WTC11 (cell line): Measurements from ENCODE around the gene OGFR. TPM values are rescaled to one million over a fixed set of nuclear protein-coding genes. Genes with fewer than 3 reads are reported as not detected.

Experiments used
- ATAC-seq: fragments of 200-7000 bp; cut with Tn5 transposase; 2 replicates; pipeline ENCODE4 v1.10.0; 2021; ENCODE audit warnings: mild to moderate bottlenecking, moderate library complexity
- CTCF ChIA-PET: fragments of 300-600 bp; sonication (Branson Sonifier 250); formaldehyde crosslinking; loops from one replicate; lab custom pipeline; 2021; ENCODE audit warnings: antibody characterized with exemption; lab: Charles Lee
- POLR2A ChIA-PET: fragments of 350-600 bp; sonication (Branson Sonifier 250); formaldehyde crosslinking; loops from one replicate; lab custom pipeline; 2021; ENCODE audit warnings: antibody characterized with exemption; lab: Charles Lee
- DNase-seq: peaks from one replicate; pipeline ENCODE4 v3.0.0; 2021; ENCODE audit warnings: low spot score
- H3K27ac Mint-ChIP-seq: 2 replicates; pipeline ENCODE4 v1.8.0; 2021; ENCODE audit warnings: mixed read lengths
- H3K27me3 Mint-ChIP-seq: 2 replicates; pipeline ENCODE4 v1.8.0; 2021; ENCODE audit warnings: low read depth, mild to moderate bottlenecking, moderate library complexity, mixed read lengths
- H3K36me3 Mint-ChIP-seq: 2 replicates; pipeline ENCODE4 v1.8.0; 2021; ENCODE audit warnings: mixed read lengths
- H3K4me1 Mint-ChIP-seq: 2 replicates; pipeline ENCODE4 v1.8.0; 2022; ENCODE audit warnings: mixed read lengths
- H3K4me3 Mint-ChIP-seq: 2 replicates; pipeline ENCODE4 v1.8.0; 2021; ENCODE audit warnings: mild to moderate bottlenecking, moderate library complexity, mixed read lengths
- H3K9me3 Mint-ChIP-seq: 2 replicates; pipeline ENCODE4 v1.8.0; 2021; ENCODE audit warnings: mixed read lengths
- GRHL2 ChIP-seq: fragments of 250-450 bp; sonication (Bioruptor Pico); IDR thresholded peaks from 2 replicates; pipeline ENCODE4 v1.8.0; 2022; ENCODE audit warnings: mild to moderate bottlenecking, moderate library complexity; ENCODE audit not compliant: insufficient replicate concordance, severe bottlenecking
- KAT7 ChIP-seq: sonication (generic); formaldehyde crosslinking; IDR thresholded peaks from 2 replicates; pipeline ENCODE4 v1.8.1; 2023; ENCODE audit warnings: missing genetic modification reagents, mild to moderate bottlenecking, borderline replicate concordance
- MXD4 ChIP-seq: fragments of 250-450 bp; sonication (Bioruptor Pico); IDR thresholded peaks from 2 replicates; pipeline ENCODE4 v1.8.0; 2021; ENCODE audit warnings: mild to moderate bottlenecking, moderate library complexity, borderline replicate concordance
- NFE2L1 ChIP-seq: sonication (generic); formaldehyde crosslinking; IDR thresholded peaks from 2 replicates; pipeline ENCODE4 v1.8.1; 2023; ENCODE audit warnings: missing genetic modification reagents
- NFYB ChIP-seq: sonication (generic); formaldehyde crosslinking; conservative IDR thresholded peaks from 2 replicates; pipeline ENCODE4 v1.8.0; 2022; ENCODE audit warnings: low read depth, missing genetic modification reagents
- NR2C2 ChIP-seq: sonication (generic); formaldehyde crosslinking; IDR thresholded peaks from 2 replicates; pipeline ENCODE4 v1.8.0; 2022; ENCODE audit warnings: mild to moderate bottlenecking, missing genetic modification reagents
- NR3C1 ChIP-seq: sonication (generic); formaldehyde crosslinking; conservative IDR thresholded peaks from 2 replicates; pipeline ENCODE4 v1.8.1; 2023; ENCODE audit warnings: low read depth, mild to moderate bottlenecking, missing genetic modification reagents
- PRRX2 ChIP-seq: fragments of 250-450 bp; sonication (Bioruptor Pico); IDR thresholded peaks from 2 replicates; pipeline ENCODE4 v1.8.0; 2021; ENCODE audit warnings: mild to moderate bottlenecking
- SOX15 ChIP-seq: fragments of 250-450 bp; sonication (Bioruptor Pico); IDR thresholded peaks from 2 replicates; pipeline ENCODE4 v1.9.0; 2021; ENCODE audit warnings: mild to moderate bottlenecking
- TEAD1 ChIP-seq: sonication (generic); formaldehyde crosslinking; IDR thresholded peaks from 2 replicates; pipeline ENCODE4 v1.8.0; 2022; ENCODE audit warnings: mild to moderate bottlenecking, missing genetic modification reagents
- TEAD4 ChIP-seq: sonication (generic); formaldehyde crosslinking; IDR thresholded peaks from 2 replicates; pipeline ENCODE4 v1.8.0; 2022; ENCODE audit warnings: mild to moderate bottlenecking, missing genetic modification reagents
- ZBTB21 ChIP-seq: sonication (generic); formaldehyde crosslinking; IDR thresholded peaks from 2 replicates; pipeline ENCODE4 v1.8.1; 2023; ENCODE audit warnings: mild to moderate bottlenecking, missing genetic modification reagents, borderline replicate concordance
- ZNF232 ChIP-seq: sonication (generic); formaldehyde crosslinking; IDR thresholded peaks from 2 replicates; pipeline ENCODE4 v1.8.0; 2022; ENCODE audit warnings: mild to moderate bottlenecking, missing genetic modification reagents
- total RNA-seq: library from RNA; stranded (reverse); gene quantifications from 3 replicates; pipeline ENCODE4 v1.2.3, GENCODE V29; 2021
- TF ChIP-seq, protein P1 (sequence below): sonication (generic); formaldehyde crosslinking; conservative IDR thresholded peaks from 2 replicates; pipeline ENCODE4 v1.8.1; 2022; ENCODE audit warnings: mild to moderate bottlenecking, missing genetic modification reagents
- TF ChIP-seq, protein P2 (sequence below): sonication (generic); formaldehyde crosslinking; conservative IDR thresholded peaks from 2 replicates; pipeline ENCODE4 v1.8.1; 2023; ENCODE audit warnings: mild to moderate bottlenecking, low read depth, missing genetic modification reagents, moderate library complexity
- TF ChIP-seq, protein P3 (sequence below): sonication (generic); formaldehyde crosslinking; IDR thresholded peaks from 2 replicates; pipeline ENCODE4 v1.8.1; 2023; ENCODE audit warnings: mild to moderate bottlenecking, missing genetic modification reagents, moderate library complexity
- TF ChIP-seq, protein P4 (sequence below): fragments of 200-600 bp; IDR thresholded peaks from 2 replicates; pipeline ENCODE4 v1.8.0; 2022; ENCODE audit warnings: antibody characterized with exemption
- TF ChIP-seq, protein P5 (sequence below): sonication (generic); formaldehyde crosslinking; IDR thresholded peaks from 2 replicates; pipeline ENCODE4 v1.8.1; 2022; ENCODE audit warnings: low read depth, missing genetic modification reagents, borderline replicate concordance
- TF ChIP-seq, protein P6 (sequence below): sonication (generic); formaldehyde crosslinking; IDR thresholded peaks from 2 replicates; pipeline ENCODE4 v1.8.0; 2023; ENCODE audit warnings: missing genetic modification reagents, mild to moderate bottlenecking, borderline replicate concordance

OGFR gene
- total RNA-seq, 1 experiment from 2014 or later: 43.3 TPM

DNA sequence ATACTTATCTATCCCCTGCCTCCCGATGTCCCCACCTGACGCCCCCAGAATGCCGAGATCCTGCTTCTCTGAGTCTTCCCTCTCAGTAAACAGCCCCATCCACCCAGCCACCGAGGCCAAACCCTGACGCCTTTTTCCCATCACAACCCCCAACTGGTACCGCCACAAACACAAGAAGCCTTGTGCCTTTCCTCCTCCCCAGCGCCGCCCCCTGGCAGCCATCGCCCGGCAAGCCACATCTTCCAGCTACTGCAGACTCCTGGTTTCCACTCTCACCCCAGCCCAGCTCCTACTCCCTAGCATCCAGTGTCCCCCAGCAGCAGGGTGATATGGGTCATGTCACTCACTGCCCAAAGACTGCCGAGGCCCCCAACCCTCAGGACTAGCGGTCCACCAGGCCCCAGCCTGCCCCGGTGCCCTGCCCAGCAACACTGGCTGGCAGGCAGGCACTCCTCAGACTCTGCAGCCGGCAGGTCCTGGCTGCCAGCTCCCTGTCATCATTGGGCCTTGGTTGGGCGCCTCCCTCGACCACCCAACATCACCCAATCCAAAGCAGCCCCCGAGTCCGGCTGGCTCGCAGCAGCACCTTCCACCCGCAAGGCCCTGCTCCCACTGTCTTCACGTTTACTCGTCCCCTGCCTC lies 45.8 kb downstream of the OGFR start:
- no peaks in the 10 kb centered on the region for H3K27me3 Mint-ChIP-seq
- POLR2A ChIA-PET: interaction anchor here (0.6 to 0.9 kb wide), 2 partner anchors 35 to 70 kb away, joined by 3 read pairs; no protein-coding TSS in a partner anchor
- H3K27ac Mint-ChIP-seq: peak overlapping the region; percentile 58
- DNase-seq: peak; percentile 44
- ATAC-seq: peak; percentile 56; the same call in 1 of the 2 replicates
- no peaks in the 10 kb centered on the region for H3K4me1 Mint-ChIP-seq
- H3K4me3 Mint-ChIP-seq: no peak overlapping the region
- H3K36me3 Mint-ChIP-seq: peaks cover 52% of the 10 kb centered on the region
- no peaks in the 10 kb centered on the region for H3K9me3 Mint-ChIP-seq
- TF ChIP-seq, protein P1, sequence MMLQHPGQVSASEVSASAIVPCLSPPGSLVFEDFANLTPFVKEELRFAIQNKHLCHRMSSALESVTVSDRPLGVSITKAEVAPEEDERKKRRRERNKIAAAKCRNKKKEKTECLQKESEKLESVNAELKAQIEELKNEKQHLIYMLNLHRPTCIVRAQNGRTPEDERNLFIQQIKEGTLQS (CRISPR knock-in tag): no peak
- no peak for TF ChIP-seq KAT7 (CRISPR knock-in tag)
- TF ChIP-seq NFE2L1 (CRISPR knock-in tag): no peak
- TF ChIP-seq, protein P2, sequence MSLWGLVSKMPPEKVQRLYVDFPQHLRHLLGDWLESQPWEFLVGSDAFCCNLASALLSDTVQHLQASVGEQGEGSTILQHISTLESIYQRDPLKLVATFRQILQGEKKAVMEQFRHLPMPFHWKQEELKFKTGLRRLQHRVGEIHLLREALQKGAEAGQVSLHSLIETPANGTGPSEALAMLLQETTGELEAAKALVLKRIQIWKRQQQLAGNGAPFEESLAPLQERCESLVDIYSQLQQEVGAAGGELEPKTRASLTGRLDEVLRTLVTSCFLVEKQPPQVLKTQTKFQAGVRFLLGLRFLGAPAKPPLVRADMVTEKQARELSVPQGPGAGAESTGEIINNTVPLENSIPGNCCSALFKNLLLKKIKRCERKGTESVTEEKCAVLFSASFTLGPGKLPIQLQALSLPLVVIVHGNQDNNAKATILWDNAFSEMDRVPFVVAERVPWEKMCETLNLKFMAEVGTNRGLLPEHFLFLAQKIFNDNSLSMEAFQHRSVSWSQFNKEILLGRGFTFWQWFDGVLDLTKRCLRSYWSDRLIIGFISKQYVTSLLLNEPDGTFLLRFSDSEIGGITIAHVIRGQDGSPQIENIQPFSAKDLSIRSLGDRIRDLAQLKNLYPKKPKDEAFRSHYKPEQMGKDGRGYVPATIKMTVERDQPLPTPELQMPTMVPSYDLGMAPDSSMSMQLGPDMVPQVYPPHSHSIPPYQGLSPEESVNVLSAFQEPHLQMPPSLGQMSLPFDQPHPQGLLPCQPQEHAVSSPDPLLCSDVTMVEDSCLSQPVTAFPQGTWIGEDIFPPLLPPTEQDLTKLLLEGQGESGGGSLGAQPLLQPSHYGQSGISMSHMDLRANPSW (CRISPR knock-in tag): no peak
- no peak for TF ChIP-seq NR3C1 (CRISPR knock-in tag)
- no peak for TF ChIP-seq TEAD1 (CRISPR knock-in tag)
- TF ChIP-seq SOX15 (CRISPR knock-in tag): no peak
- TF ChIP-seq NFYB (CRISPR knock-in tag): no peak
- TF ChIP-seq, protein P3, sequence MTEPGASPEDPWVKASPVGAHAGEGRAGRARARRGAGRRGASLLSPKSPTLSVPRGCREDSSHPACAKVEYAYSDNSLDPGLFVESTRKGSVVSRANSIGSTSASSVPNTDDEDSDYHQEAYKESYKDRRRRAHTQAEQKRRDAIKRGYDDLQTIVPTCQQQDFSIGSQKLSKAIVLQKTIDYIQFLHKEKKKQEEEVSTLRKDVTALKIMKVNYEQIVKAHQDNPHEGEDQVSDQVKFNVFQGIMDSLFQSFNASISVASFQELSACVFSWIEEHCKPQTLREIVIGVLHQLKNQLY (CRISPR knock-in tag): no peak
- TF ChIP-seq PRRX2 (CRISPR knock-in tag): no peak
- no peak for TF ChIP-seq MXD4 (CRISPR knock-in tag)
- TF ChIP-seq NR2C2: no peak
- TF ChIP-seq, protein P4, sequence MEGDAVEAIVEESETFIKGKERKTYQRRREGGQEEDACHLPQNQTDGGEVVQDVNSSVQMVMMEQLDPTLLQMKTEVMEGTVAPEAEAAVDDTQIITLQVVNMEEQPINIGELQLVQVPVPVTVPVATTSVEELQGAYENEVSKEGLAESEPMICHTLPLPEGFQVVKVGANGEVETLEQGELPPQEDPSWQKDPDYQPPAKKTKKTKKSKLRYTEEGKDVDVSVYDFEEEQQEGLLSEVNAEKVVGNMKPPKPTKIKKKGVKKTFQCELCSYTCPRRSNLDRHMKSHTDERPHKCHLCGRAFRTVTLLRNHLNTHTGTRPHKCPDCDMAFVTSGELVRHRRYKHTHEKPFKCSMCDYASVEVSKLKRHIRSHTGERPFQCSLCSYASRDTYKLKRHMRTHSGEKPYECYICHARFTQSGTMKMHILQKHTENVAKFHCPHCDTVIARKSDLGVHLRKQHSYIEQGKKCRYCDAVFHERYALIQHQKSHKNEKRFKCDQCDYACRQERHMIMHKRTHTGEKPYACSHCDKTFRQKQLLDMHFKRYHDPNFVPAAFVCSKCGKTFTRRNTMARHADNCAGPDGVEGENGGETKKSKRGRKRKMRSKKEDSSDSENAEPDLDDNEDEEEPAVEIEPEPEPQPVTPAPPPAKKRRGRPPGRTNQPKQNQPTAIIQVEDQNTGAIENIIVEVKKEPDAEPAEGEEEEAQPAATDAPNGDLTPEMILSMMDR: no peak
- TF ChIP-seq ZBTB21 (CRISPR knock-in tag): no peak
- CTCF ChIA-PET: interaction anchor here (0.7 to 1.0 kb wide), 3 partner anchors 28 to 57 kb away, joined by 3 to 5 read pairs (median 4); partner anchors contain the start of gene COL9A3

DNA sequence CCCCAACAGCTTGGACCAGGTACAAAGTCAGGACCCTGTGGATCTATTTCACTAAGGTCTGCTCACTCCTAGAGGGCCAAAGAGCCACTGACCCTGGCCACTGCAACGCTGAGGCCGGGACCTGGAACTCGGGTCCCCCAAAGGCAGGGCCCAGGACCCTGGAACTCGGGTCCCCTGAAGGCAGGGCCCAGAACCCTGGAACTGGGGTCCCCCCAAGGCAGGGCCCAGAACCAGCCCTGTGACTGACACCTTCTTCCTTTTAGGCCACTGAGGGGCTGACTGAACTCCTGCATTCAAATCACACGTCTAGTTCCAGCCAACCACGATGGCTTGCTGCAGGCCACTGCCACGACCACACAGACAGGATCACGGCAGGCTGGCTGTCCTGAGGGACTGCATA lies 47.6 kb downstream of the OGFR start:
- ATAC-seq (no peak), DNase-seq (no peak)
- peaks cover 46% of the 10 kb centered on the region for H3K36me3 Mint-ChIP-seq
- POLR2A ChIA-PET: no interaction called here
- H3K4me1 Mint-ChIP-seq: no peaks in the 10 kb centered on the region
- H3K27me3 Mint-ChIP-seq: no peaks in the 10 kb centered on the region
- H3K27ac Mint-ChIP-seq: no peak overlapping the region
- CTCF ChIA-PET: no interaction called here
- no peak overlapping the region for H3K4me3 Mint-ChIP-seq
- no peaks in the 10 kb centered on the region for H3K9me3 Mint-ChIP-seq
- TF ChIP-seq, protein P5, sequence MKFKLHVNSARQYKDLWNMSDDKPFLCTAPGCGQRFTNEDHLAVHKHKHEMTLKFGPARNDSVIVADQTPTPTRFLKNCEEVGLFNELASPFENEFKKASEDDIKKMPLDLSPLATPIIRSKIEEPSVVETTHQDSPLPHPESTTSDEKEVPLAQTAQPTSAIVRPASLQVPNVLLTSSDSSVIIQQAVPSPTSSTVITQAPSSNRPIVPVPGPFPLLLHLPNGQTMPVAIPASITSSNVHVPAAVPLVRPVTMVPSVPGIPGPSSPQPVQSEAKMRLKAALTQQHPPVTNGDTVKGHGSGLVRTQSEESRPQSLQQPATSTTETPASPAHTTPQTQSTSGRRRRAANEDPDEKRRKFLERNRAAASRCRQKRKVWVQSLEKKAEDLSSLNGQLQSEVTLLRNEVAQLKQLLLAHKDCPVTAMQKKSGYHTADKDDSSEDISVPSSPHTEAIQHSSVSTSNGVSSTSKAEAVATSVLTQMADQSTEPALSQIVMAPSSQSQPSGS: no peak
- TF ChIP-seq, protein P6, sequence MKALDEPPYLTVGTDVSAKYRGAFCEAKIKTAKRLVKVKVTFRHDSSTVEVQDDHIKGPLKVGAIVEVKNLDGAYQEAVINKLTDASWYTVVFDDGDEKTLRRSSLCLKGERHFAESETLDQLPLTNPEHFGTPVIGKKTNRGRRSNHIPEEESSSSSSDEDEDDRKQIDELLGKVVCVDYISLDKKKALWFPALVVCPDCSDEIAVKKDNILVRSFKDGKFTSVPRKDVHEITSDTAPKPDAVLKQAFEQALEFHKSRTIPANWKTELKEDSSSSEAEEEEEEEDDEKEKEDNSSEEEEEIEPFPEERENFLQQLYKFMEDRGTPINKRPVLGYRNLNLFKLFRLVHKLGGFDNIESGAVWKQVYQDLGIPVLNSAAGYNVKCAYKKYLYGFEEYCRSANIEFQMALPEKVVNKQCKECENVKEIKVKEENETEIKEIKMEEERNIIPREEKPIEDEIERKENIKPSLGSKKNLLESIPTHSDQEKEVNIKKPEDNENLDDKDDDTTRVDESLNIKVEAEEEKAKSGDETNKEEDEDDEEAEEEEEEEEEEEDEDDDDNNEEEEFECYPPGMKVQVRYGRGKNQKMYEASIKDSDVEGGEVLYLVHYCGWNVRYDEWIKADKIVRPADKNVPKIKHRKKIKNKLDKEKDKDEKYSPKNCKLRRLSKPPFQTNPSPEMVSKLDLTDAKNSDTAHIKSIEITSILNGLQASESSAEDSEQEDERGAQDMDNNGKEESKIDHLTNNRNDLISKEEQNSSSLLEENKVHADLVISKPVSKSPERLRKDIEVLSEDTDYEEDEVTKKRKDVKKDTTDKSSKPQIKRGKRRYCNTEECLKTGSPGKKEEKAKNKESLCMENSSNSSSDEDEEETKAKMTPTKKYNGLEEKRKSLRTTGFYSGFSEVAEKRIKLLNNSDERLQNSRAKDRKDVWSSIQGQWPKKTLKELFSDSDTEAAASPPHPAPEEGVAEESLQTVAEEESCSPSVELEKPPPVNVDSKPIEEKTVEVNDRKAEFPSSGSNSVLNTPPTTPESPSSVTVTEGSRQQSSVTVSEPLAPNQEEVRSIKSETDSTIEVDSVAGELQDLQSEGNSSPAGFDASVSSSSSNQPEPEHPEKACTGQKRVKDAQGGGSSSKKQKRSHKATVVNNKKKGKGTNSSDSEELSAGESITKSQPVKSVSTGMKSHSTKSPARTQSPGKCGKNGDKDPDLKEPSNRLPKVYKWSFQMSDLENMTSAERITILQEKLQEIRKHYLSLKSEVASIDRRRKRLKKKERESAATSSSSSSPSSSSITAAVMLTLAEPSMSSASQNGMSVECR (CRISPR knock-in tag): no peak
- TF ChIP-seq, protein P2 (CRISPR knock-in tag): no peak
- TF ChIP-seq GRHL2 (CRISPR knock-in tag) (no peak), ZNF232 (CRISPR knock-in tag) (no peak), TEAD4 (CRISPR knock-in tag) (no peak)
